Glomerular endothelial cell (primary cell): ENCODE data around the gene NR4A1. TPM values are rescaled to one million over a fixed set of nuclear protein-coding genes. Genes with fewer than 3 reads are reported as not detected.
A peak's percentile ranks its signal among the peaks of the same experiment; 100 is the strongest.

ENCODE experiments used
- DNase-seq: peaks from one replicate; pipeline ENCODE4 v3.0.0-alpha.2; 2011; ENCODE audit warnings: low read depth, low spot score; ENCODE audit errors: extremely low read depth
- total RNA-seq: library from RNA; depleted of rRNA; stranded (reverse); fragments of >200 nt; gene quantifications from 2 replicates; pipeline ENCODE4 v1.2.3, GENCODE V29; 2015

The NR4A1 gene
- total RNA-seq, 1 donor from 2014 or later: 3.4 TPM

DNA sequence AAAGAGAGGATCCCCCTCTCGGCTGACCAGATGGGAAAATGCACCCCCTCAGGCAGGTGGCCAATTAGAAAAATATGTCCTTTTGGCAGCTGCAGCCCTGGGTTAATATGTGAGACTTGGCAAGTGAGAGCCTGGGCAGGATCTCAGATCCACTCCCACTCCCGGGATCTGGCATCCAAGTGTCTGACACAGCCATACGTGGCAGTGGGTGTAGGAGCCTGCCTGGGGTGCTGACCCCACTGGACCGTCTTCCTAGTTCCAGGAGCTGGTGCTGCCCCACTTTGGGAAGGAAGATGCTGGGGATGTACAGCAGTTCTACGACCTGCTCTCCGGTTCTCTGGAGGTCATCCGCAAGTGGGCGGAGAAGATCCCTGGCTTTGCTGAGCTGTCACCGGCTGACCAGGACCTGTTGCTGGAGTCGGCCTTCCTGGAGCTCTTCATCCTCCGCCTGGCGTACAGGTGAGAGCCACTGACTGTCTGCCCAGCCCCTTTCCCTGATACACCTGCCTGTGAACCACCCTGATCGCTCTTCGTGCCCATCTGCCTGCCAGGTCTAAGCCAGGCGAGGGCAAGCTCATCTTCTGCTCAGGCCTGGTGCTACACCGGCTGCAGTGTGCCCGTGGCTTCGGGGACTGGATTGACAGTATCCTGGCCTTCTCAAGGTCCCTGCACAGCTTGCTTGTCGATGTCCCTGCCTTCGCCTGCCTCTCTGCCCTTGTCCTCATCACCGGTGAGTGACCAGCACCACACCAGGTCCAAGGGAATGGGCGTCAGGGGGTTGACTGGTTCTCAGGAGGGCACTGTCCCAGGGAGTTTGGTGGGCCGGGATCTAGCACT is 5.8 kb downstream of the NR4A1 start:
- DNase-seq: no peak

DNA sequence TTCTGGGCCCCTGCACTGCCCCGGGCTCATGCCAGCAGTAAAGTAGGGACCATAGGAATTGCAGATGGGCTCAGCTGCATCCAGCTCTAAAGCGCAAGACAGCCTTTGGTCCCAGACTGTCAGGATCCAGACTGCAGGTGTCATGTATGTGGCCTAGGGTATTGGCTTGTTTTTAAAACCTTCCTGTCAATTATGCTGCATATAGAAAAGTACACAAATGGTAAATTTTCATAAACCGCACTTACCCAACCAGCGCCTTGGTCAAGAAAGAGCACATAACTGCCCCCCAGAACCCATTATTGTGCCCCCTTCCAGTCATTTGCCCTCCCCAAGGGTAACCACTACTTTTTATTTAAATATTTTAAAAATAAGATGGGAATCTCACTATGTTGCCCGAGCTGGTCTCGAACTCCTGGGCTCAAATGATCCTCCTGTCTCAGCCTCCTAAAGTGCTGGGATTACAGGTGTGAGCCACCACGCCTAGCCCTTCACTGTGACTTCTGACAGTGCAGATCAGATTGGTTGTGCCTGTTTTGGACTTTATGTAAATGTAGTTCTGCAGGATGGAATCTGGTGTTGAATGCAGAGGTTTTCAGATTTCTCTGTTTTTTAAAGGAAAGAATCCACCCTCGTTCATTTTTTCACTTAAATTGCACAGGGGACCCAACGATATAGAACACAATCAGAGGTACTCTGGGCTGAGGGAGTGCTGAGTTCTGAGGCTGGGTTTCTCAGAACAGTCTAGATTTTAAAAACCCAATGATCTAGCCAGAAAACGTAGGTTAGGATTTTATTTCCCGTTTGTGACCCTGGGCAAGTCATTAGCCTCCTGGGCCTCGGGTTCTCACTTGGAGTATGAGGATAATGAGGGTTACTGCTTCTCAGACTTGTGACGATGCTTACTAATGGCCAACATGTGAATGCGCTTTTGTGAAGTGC is 6.7 kb downstream of the NR4A1 start:
- no peak for DNase-seq

DNA sequence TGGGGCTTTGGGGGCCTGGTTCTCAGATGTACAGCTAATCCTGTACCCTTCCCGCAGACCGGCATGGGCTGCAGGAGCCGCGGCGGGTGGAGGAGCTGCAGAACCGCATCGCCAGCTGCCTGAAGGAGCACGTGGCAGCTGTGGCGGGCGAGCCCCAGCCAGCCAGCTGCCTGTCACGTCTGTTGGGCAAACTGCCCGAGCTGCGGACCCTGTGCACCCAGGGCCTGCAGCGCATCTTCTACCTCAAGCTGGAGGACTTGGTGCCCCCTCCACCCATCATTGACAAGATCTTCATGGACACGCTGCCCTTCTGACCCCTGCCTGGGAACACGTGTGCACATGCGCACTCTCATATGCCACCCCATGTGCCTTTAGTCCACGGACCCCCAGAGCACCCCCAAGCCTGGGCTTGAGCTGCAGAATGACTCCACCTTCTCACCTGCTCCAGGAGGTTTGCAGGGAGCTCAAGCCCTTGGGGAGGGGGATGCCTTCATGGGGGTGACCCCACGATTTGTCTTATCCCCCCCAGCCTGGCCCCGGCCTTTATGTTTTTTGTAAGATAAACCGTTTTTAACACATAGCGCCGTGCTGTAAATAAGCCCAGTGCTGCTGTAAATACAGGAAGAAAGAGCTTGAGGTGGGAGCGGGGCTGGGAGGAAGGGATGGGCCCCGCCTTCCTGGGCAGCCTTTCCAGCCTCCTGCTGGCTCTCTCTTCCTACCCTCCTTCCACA is 7.6 kb downstream of the NR4A1 start:
- DNase-seq: no peak

GRCh38 chr12:52059582-52060497 is 8.6 kb downstream of the NR4A1 start:
- no peak for DNase-seq

DNA sequence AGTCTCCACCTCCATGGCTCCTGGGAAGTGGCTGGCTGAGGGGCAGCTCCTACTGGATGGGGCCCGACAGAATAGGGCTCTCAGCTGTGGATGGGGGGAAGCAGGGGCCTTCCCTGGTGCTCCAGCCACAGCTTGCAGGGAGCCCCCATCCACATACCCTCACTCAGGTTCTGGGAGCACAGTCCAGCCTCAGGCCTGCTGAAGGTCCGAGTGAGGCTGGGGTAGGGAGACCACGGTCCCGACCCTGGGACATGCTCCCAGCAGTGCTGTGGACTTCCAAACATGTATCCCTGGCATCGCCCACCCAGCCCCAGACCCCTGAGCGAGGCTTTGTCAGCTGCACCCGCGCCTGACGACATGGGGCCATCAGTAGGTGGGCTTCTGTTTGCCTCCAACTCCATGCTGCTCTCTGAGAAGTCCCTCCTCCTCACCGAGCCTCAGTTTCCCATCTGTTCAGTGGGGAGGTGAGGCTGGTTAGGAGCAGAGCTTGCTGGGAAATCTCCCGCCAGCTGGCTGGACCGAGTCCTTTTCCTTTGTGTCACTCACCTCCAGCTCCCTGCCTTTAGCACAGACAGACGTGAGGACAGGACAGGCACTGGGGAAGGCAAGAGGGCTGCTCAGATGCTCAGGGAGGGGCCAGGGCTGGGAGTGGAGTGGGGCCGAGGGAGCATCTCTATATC is 9.4 kb downstream of the NR4A1 start:
- no peak for DNase-seq

DNA sequence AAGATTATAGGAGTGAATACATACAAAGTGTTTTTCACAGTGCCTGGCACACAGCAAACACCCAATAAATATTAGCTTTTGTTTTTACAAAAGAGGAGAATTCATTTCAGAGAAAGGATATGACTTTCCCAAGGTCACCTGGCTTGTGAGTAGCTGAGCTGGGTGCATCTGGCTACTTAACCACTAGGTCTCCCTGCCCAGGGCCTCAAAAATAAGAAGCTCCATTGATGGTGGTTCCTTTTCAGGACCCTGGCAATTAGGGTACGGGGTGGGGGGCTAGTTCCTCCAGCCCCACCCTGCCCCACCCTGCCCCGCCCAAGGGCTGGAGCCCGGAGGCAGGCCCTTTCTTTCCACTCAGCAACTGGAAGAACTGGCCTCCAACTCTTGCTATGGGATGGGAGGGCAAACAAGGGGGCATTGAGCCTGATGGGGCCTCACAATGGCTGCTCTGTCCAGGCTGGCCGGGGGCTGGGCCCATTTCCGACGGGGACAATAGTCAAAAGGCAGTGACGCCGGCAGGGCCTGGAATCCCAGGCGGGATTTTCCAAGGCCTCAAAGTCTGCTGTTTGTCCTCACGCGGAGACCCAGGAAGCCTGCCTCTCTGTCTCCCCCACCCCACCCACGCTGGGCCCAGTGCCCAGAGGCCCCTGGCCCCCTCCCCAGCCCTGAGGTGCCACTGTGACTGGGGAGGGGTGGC is 10.4 kb downstream of the NR4A1 start:
- no peak for DNase-seq

DNA sequence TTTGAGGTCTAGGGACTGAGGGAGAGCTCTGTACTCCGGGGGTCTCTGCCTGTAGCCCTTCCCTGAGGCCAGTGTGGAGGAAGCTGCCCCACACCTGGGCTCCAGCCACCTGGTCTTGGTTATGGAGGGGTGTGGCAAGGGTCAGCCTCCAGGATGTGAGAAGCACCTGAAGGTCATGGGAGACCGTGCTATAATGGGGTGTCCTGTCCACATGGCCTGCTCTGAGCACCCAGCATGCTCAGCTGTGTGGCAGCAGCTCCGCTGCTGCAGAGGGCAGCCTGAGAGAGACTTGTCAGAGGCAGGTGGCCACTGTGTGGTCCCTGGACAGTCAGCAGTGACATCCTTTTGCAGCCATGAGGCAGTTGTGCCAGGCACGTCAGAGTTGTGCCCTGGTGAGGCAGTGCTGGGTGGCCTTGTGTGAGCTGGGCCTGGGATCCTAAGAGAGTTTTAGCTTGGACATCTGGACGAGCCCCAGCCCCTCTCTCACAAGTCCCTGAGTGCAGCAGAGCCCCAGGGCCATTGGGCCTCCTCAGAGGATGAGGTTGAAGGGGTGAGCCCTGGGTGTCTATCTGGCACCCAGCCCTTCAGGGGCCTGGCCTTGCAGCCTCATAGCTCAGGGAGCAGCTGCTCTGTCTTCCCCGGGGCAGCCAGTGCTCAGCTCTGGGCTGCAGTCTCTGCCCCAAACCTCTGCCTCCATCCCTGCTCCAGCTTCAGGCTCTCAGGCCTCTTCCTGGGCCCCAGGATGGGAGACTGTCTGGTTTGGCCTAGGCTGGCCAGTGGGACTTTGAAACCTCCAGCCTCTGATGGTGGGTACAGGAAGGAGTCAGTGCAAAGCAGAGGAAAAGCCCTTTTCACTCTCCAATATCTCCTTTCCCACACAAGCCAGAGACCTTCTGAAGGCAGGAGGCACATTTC is 11.2 kb downstream of the NR4A1 start:
- no peak for DNase-seq

- DNase-seq: no peak
These were observed 12.1 kb downstream of the NR4A1 start for GRCh38 chr12:52063082-52063924.

- no peak for DNase-seq
These were observed 12.9 kb downstream of the NR4A1 start for GRCh38 chr12:52063981-52064649.

GRCh38 chr12:52066346-52067080 is 15.3 kb downstream of the NR4A1 start:
- DNase-seq: no peak

- no peak for DNase-seq
These were observed 15.8 kb downstream of the NR4A1 start for GRCh38 chr12:52067081-52067374.

DNA sequence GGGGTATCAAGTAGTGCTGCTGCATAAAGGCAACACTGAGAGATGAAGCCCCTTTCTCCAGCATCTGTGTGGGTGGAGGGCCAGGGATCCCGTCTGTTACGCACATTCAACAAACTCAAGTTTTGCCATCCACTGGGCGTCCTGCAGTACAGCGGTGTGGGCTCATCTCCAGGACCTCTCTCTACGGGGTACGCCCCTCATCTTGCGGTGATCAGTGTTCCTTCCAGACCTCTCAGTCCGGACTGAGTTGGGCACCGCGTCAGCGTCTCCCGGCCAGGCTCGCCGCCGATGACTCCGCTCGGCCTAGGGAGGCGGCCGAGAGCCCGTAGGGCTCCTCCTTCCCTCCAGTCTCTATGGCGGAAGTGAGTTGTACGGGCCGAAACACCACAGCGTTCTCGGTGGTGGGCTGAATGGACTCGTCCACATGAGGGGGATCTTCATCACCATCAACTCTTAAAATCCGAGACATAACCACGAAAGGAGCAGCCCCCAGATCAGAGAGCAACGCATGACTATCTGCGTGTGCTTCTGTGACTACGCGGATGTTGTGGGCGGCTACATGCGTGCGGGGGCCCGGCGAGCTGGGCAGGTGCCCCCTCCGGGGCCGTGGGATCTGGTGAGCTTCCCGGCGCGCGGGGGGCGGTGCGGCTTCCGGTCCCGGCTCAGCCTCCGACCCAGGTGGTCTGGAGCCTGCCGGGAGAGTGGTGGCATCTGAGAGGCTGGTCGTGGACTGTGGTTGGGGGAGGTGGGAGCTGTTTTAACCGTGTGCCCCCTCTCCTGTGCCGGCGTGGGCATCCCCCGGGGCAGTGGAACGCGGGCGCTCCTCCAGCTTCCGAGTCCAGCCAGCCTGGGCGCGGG is 18.3 kb downstream of the NR4A1 start, which contains the start of gene ATG101:
Gene ATG101, plus strand, starts transcription at position 652 of the 858 bp plus-strand sequence. CDS start 3,673 bp downstream, outside the sequence.
- peak; percentile 87 for DNase-seq

DNA sequence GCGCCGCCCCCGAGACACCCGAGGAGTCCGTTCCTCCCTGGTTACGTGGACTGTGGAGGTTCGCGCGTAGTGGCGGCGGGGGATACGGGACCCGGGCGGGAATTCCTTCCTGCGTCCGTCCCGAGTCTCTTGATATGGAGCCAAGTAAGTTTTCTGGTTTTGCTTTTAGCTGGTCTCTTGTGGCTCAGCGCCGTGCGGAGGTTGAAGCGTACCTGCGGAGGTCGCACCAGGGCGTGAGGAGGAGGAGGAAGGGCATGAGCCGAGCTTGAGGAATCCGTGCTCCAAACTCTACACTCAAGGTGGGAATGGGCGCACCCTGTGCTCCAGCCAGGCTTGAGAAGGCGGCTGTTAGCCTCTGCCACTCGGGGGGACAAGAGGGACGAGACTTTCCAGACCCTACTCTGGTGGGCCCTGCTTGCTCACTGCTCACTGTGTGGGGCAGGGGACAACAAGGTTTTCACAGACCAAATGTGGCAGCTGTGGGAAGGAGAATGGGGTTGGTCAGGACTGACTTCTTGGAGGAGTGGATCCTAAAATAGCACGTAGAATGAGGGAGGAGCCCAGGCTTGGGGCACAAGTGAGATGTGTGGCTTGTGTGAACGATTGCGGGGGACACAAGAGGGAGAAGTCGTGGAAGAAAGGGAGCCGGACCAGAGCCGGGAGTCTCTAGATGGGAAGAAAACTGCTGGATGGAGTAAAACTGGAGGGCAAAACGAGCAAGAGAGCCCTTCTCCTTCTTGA is 19.1 kb downstream of the NR4A1 start:
- no peak for DNase-seq
